HG02623 (cell line): ENCODE measurements around the gene LGI1.

Source experiments
- ATAC-seq: cut with Tn5 transposase; IDR thresholded peaks from one replicate; pipeline ENCODE4 v1.9.1; 2021; ENCODE audit warnings: moderate library complexity; ENCODE audit not compliant: unreplicated experiment

The LGI1 gene

GRCh38 chr10:93754761-93755160, 3.0 kb upstream of the LGI1 start:
- no peak for ATAC-seq

GRCh38 chr10:93755443-93756116, 2.2 kb upstream of the LGI1 start:
- ATAC-seq = no peak

GRCh38 chr10:93756118-93756517, 1.6 kb upstream of the LGI1 start:
- ATAC-seq = no peak

GRCh38 chr10:93757136-93757535, 600 bp upstream of the LGI1 start:
- ATAC-seq = no peak

GRCh38 chr10:93758508-93758885, 761 bp downstream of the LGI1 start:
- no peak for ATAC-seq

- ATAC-seq = no peak
Measured at GRCh38 chr10:93758891-93759410, 1.2 kb downstream of the LGI1 start.

- ATAC-seq = no peak
Measured at GRCh38 chr10:93760490-93760889, 2.8 kb downstream of the LGI1 start.

- ATAC-seq = no peak
Measured at GRCh38 chr10:93762979-93763391, 5.2 kb downstream of the LGI1 start.

GRCh38 chr10:93766918-93767317, 9.2 kb downstream of the LGI1 start:
- ATAC-seq = no peak

GRCh38 chr10:93767724-93768399, 10.1 kb downstream of the LGI1 start:
- no peak for ATAC-seq

GRCh38 chr10:93768892-93769291, 11.2 kb downstream of the LGI1 start:
- no peak for ATAC-seq

GRCh38 chr10:93771354-93771753, 13.6 kb downstream of the LGI1 start:
- ATAC-seq = no peak

GRCh38 chr10:93773120-93773519, 15.4 kb downstream of the LGI1 start:
- ATAC-seq = no peak

GRCh38 chr10:93773705-93774104, 16.0 kb downstream of the LGI1 start:
- no peak for ATAC-seq

- ATAC-seq = no peak
Measured at GRCh38 chr10:93775356-93775755, 17.6 kb downstream of the LGI1 start.

- no peak for ATAC-seq
Measured at GRCh38 chr10:93777092-93777491, 19.4 kb downstream of the LGI1 start.

- ATAC-seq = no peak
Measured at GRCh38 chr10:93784059-93784458, 26.3 kb downstream of the LGI1 start.

GRCh38 chr10:93788413-93789208, 30.9 kb downstream of the LGI1 start:
- no peak for ATAC-seq

GRCh38 chr10:93790439-93790838, 32.7 kb downstream of the LGI1 start:
- no peak for ATAC-seq

- no peak for ATAC-seq
Measured at GRCh38 chr10:93796167-93796566, 38.4 kb downstream of the LGI1 start.

GRCh38 chr10:93797825-93798224, 40.1 kb downstream of the LGI1 start:
- no peak for ATAC-seq
